Anterior cingulate cortex (tissue), 58 donors: ENCODE results near the gene RNF186.
A peak's percentile ranks its signal among the peaks of the same experiment; 100 is the strongest.
"Not testable (repeated sequence)": the region's sequence is repeated elsewhere in the genome, so short reads cannot be mapped to it uniquely, and the experiment has no call there.

Experiments
- DNase-seq, 58 donors: peaks; one replicate each; lab custom pipeline; 2025; lab: John Stamatoyannopoulos, UW

Gene RNF186

GRCh38 chr1:19825298-19825697 lies 10.2 kb upstream of the RNF186 start:
- DNase-seq = no peak

DNA sequence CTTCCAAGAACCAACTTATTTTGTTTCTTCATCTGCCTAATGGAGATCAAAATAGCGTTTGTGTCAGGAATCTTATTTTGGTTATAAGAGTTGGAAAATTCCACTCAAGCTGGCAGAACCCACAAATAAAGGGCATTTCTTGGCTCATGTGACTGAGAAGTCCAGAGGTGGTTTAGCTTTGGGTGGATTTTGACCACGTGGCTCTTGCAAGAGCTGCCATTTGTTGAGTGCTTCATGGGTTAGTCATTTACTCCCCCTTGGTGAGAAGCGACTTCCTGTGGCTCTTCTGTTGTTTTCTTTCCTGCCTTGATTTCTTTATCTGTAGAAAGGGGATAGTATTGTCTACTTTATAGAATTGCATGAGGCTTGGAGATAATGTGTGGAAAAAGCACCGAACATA lies 9.5 kb upstream of the RNF186 start:
- no peak for DNase-seq

DNA sequence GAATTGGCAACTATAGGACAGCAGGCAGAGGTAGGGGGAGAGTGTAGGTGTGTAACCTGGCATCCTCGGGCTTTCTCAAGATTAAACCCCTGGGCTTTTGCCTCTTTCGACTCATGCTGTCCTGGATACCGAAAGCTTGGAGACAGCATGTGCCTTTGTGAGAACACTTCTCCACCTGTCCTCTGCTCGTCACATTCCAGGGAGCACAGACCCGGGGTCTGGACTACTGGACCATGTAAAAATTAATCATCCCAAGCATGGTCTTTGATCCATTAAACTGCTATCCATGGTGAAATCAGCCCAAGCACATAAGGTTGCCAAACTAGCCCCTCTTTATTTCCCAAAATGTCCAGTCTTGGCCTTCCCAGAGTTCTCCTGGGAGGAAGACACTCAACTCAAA lies 9.0 kb upstream of the RNF186 start:
- DNase-seq = no peak

DNA sequence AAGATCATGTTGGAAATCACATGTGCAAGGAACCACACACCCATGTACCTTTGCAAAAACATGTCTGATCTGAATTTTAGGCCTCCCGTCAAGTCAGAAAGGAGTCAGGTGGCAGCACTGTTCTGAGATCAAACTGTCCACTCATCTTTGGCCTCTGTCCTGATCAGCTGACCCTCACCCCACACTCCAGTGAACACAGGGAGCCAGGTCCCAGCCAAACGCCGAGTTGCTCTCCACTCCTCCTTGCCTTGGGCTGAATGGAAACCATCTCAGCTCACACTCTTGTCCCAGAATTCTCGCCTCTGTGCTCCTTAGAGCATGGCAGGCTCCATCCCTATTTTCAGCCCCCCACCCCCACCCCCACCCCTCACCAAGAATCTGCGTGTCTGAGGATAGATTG lies 4.6 kb upstream of the RNF186 start:
- no peak for DNase-seq

GRCh38 chr1:19818324-19818723 lies 3.2 kb upstream of the RNF186 start:
- no peak for DNase-seq

DNA sequence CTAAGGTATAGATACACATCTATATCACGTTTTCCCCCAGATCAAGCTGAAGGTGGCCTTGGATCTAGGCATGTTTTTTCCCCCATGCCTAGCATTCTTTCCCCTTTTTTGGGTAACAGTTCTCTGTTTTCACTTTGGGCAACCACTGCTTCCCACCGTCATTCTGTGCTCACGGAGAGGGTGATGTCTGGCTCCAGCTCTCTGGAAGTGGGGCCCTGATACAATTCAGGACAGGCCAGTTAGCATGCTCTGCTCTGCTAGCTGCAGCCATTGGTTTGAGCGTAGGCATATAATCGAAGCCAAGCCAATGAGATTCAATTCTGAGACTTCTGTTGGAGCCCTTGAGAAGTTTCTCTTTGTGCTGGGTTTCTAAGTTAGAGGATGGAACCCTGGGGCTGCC lies 2.1 kb upstream of the RNF186 start:
- no peak for DNase-seq

DNA sequence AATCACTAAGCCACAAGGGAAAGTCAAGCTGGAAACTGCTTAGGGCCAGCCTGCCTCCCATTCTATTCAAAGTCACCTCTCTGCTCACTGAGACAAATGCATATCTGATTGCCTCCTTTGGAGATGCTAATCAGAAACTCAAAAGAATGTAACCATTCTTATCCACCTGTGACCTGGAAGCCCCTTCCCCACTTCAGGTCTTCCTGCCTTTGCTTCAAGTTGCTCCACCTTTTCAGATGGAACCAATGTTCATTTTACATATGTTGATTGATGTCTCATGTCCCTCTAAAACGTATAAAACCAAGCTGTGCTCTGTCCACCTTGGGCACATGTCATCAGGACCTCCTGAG lies 1.6 kb upstream of the RNF186 start:
- DNase-seq = not testable (repeated sequence)

- DNase-seq = no peak
These were observed 986 bp upstream of the RNF186 start for GRCh38 chr1:19815801-19816736.

- DNase-seq = no peak
These were observed 830 bp downstream of the RNF186 start for GRCh38 chr1:19814244-19814661.

DNA sequence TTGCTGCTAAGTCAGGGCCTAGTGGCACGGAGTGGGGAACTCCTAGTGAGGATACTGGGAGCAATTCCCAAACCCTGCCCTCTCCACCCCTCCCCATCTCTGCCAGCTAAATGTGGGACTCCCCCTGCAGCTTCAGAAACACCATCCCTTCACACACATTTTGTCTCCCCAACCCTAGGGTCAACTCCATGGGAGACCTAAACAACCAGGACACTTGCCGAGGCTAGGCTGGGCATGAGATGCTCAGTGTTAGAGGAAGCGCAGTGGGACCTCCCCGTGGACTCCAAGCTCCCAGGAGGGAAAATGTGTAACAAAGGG lies 1.5 kb downstream of the RNF186 start:
- no peak for DNase-seq

- no peak for DNase-seq
These were observed 2.0 kb downstream of the RNF186 start for GRCh38 chr1:19812875-19813642.

DNA sequence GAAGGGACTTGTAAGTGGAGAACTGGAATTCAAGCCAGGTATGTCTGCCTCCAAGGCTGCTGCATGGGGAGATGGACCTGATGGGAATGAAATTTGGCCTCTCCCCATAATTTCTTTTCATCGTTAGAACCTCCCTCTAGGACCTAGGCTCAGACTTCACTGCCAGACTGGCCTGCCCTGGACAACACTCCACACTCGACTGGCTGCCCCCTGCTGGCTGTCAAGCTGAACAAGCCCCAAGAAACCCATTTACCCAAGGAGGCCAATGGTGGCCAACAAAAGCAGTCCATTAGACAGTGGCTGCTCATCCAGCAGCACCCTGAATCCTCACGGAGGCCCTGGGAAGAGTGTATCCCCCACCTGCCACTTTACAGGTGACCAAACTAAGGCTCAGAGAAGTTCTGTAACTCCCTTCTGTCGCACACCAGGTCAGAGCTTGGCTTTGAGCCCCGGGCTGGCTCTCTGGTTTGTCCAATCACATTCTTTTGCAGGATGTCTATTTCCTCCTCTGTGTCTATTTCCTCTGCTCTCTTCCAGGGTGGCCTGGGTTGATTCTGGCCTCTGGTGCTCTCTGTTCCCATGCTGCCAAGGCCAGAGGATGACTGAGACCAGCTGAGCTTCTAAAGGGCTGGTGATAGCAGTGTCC lies 3.8 kb downstream of the RNF186 start:
- DNase-seq = no peak

- no peak for DNase-seq
These were observed 5.9 kb downstream of the RNF186 start for GRCh38 chr1:19809044-19809750.

- DNase-seq = no peak
These were observed 6.7 kb downstream of the RNF186 start for GRCh38 chr1:19808351-19808750.

- no peak for DNase-seq
These were observed 10.2 kb downstream of the RNF186 start for GRCh38 chr1:19804831-19805251.

DNA sequence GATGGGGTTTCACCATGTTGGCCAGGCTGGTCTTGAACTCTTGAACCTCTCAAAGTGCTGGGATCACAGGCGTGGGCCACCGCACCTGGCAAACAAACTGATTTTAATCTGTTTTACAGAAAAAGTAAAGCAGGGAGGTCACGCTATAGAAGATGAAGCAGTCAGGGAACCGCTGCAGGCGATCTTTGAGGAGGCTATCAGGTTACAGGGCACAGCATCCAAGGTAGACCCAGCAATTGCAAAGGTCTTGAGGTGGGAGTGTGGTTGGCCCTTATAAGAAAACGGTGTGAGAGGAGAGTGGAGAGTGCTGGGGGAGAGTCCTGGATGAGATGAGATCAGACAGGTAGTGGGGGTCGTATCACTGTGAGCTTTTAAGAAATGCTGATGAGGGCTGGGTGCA lies 12.8 kb downstream of the RNF186 start:
- DNase-seq = no peak

- DNase-seq = peak in 6 of 58 donors; percentile 5 to 26 (median 15)
These were observed 14.8 kb downstream of the RNF186 start for GRCh38 chr1:19800076-19800804.

- peak in 2 of 58 donors; percentile 6 to 23 for DNase-seq
These were observed 15.6 kb downstream of the RNF186 start, which contains the start of gene TMCO4 for GRCh38 chr1:19799230-19800075. TMCO4 (minus strand) TSS chr1:19799916; CDS start chr1:19780758, 19,158 bp downstream.
